ENCODE results near the gene SURF6. TPM values are rescaled to one million over a fixed set of nuclear protein-coding genes. Genes with fewer than 3 reads are reported as not detected.

Gene SURF6
- total RNA-seq, 2 experiments from 2014 or later = 15.1 to 15.9 TPM

- H3K4me3 Mint-ChIP-seq = peak within 1 kb of the TSS; percentile 92
- H3K4me1 ChIP-seq (ENCODE audit: insufficient read depth, low read length) = peaks cover 50% of the 10 kb centered on the region
- ChIA-PET CTCF (interaction anchor here (1.0 to 2.2 kb wide), 8 partner anchors 13 to 209 kb away, joined by 3 to 19 read pairs (median 4); partner anchors contain the start of gene STKLD1), POLR2A (interaction anchor here (1.1 to 7.4 kb wide), 6 partner anchors 9 to 412 kb away, joined by 3 to 109 read pairs (median 9); partner anchors contain the start of genes GTF3C5, MED22, RPL7A and STKLD1)
- H3K36me3 Mint-ChIP-seq (ENCODE audit: low read depth) = peaks cover 56% of the 10 kb centered on the region
- no peaks in the 10 kb centered on the region for H3K27me3 ChIP-seq (ENCODE audit: control insufficient read depth in 1 of 2, insufficient read depth in 2 of 2, low read length in 2 of 2)
- peak within 1 kb of the TSS; percentile 88 for H3K27ac Mint-ChIP-seq
- intact Hi-C loops (cut with DNase I, micrococcal nuclease) = loop anchor here (1.0 to 10.0 kb wide), 6 partner anchors 8 to 668 kb away; partner anchors contain the start of genes BRD3OS (in 1 of the 2), MED22 (in 1 of the 2), REXO4 (in 1 of the 2) and RPL7A (in 1 of the 2)
- peaks cover 27% of the 10 kb centered on the region for H3K4me1 Mint-ChIP-seq (ENCODE audit: low read depth)
- no peaks in the 10 kb centered on the region for H3K9me3 ChIP-seq (ENCODE audit: control insufficient read depth in 1 of 2, insufficient read depth in 1 of 2, low read length in 2 of 2)
- DNase-seq (peak; percentile 81 to 94 (median 90)), ATAC-seq (ENCODE audit: poor library complexity) (peak; percentile 95)
- H3K36me3 ChIP-seq (ENCODE audit: insufficient read depth, low read length) = peaks cover 61% of the 10 kb centered on the region
- peak within 1 kb of the TSS; percentile 56 to 79 for H3K27ac ChIP-seq (ENCODE audit: low read depth in 1 of 2, low read length in 2 of 2)
- no peaks in the 10 kb centered on the region for H3K9me3 Mint-ChIP-seq
- no peaks in the 10 kb centered on the region for H3K27me3 Mint-ChIP-seq
- peak within 1 kb of the TSS; percentile 74 for H3K4me3 ChIP-seq (ENCODE audit: low read length)
- no peak for TF ChIP-seq CTCF (IDR thresholded peaks at IDR 0.05)
Measured at GRCh38 chr9:133356391-133357091, 20.6 kb upstream of the SURF6 start, which contains the start of the genes SURF1 and SURF2. Gene SURF1 (minus strand): TSS chr9:133356487. CDS start chr9:133356453, 34 bp downstream. Gene SURF2 (plus strand): TSS chr9:133356550. CDS start chr9:133356593, 43 bp downstream.

- TF ChIP-seq CTCF (IDR thresholded peaks at IDR 0.05) = no peak
- H3K27me3 Mint-ChIP-seq = no peaks in the 10 kb centered on the region
- peak overlapping the region; percentile 88 for H3K27ac Mint-ChIP-seq
- intact Hi-C loops (cut with DNase I, micrococcal nuclease) = loop anchor here (1.0 to 10.0 kb wide), 6 partner anchors 8 to 669 kb away; partner anchors contain the start of genes BRD3OS (in 1 of the 2), MED22 (in 1 of the 2), REXO4 (in 1 of the 2) and RPL7A (in 1 of the 2)
- Histone ChIP-seq H3K9me3 (ENCODE audit: control insufficient read depth in 1 of 2, insufficient read depth in 1 of 2, low read length in 2 of 2) (no peaks in the 10 kb centered on the region), H3K27me3 (ENCODE audit: control insufficient read depth in 1 of 2, insufficient read depth in 2 of 2, low read length in 2 of 2) (no peaks in the 10 kb centered on the region), H3K27ac (ENCODE audit: low read depth in 1 of 2, low read length in 2 of 2) (peak overlapping the region; percentile 56 to 62), H3K4me1 (ENCODE audit: insufficient read depth, low read length) (peaks cover 50% of the 10 kb centered on the region), H3K36me3 (ENCODE audit: insufficient read depth, low read length) (peaks cover 61% of the 10 kb centered on the region), H3K4me3 (ENCODE audit: low read length) (peak overlapping the region; percentile 55)
- CTCF ChIA-PET = interaction anchor here (1.2 to 2.2 kb wide), 6 partner anchors 14 to 208 kb away, joined by 3 to 19 read pairs (median 4); partner anchors contain the start of gene STKLD1
- no peaks in the 10 kb centered on the region for H3K9me3 Mint-ChIP-seq
- peaks cover 27% of the 10 kb centered on the region for H3K4me1 Mint-ChIP-seq (ENCODE audit: low read depth)
- H3K36me3 Mint-ChIP-seq (ENCODE audit: low read depth) = peaks cover 56% of the 10 kb centered on the region
- DNase-seq = peak in 1 of 14 experiments; percentile 24
- H3K4me3 Mint-ChIP-seq = peak overlapping the region; percentile 92
- POLR2A ChIA-PET = interaction anchor here (1.0 to 7.4 kb wide), 7 partner anchors 8 to 411 kb away, joined by 3 to 109 read pairs (median 6); partner anchors contain the start of genes GTF3C5, MED22, RPL7A and STKLD1
- peak; percentile 40 for ATAC-seq (ENCODE audit: poor library complexity)
Measured at GRCh38 chr9:133355881-133356357, 19.9 kb upstream of the SURF6 start.

- Mint-ChIP-seq H3K27ac (peak overlapping the region; percentile 88), H3K4me3 (peak overlapping the region; percentile 92), H3K9me3 (no peaks in the 10 kb centered on the region), H3K4me1 (ENCODE audit: low read depth) (peaks cover 28% of the 10 kb centered on the region), H3K27me3 (no peaks in the 10 kb centered on the region), H3K36me3 (ENCODE audit: low read depth) (peaks cover 58% of the 10 kb centered on the region)
- no peaks in the 10 kb centered on the region for H3K27me3 ChIP-seq (ENCODE audit: control insufficient read depth in 1 of 2, insufficient read depth in 2 of 2, low read length in 2 of 2)
- CTCF ChIA-PET = no interaction called here
- peaks cover 57% of the 10 kb centered on the region for H3K4me1 ChIP-seq (ENCODE audit: insufficient read depth, low read length)
- no peaks in the 10 kb centered on the region for H3K9me3 ChIP-seq (ENCODE audit: control insufficient read depth in 1 of 2, insufficient read depth in 1 of 2, low read length in 2 of 2)
- peaks cover 61% of the 10 kb centered on the region for H3K36me3 ChIP-seq (ENCODE audit: insufficient read depth, low read length)
- no peak for TF ChIP-seq CTCF (IDR thresholded peaks at IDR 0.05)
- DNase-seq (no peak), ATAC-seq (ENCODE audit: poor library complexity) (no peak)
- no peak overlapping the region for H3K27ac ChIP-seq (ENCODE audit: low read depth in 1 of 2, low read length in 2 of 2)
- H3K4me3 ChIP-seq (ENCODE audit: low read length) = no peak overlapping the region
- POLR2A ChIA-PET = interaction anchor here (0.7 to 7.4 kb wide), 3 partner anchors 15 to 206 kb away, joined by 3 to 109 read pairs (median 3); partner anchors contain the start of genes STKLD1 and SURF4
- intact Hi-C loops (cut with DNase I, micrococcal nuclease) = loop anchor here (5.0 to 10.0 kb wide), 3 partner anchors 63 to 670 kb away; partner anchors contain the start of genes BRD3OS (in 1 of the 2) and REXO4 (in 1 of the 2)
Measured at GRCh38 chr9:133354766-133355165, 18.8 kb upstream of the SURF6 start.
